ENCODE measurements around the gene RCE1. TPM values are rescaled to one million over a fixed set of nuclear protein-coding genes. Genes with fewer than 3 reads are reported as not detected.

RCE1 gene
- total RNA-seq, 2 donors from 2014 or later: 27.2 to 29.6 TPM

DNA sequence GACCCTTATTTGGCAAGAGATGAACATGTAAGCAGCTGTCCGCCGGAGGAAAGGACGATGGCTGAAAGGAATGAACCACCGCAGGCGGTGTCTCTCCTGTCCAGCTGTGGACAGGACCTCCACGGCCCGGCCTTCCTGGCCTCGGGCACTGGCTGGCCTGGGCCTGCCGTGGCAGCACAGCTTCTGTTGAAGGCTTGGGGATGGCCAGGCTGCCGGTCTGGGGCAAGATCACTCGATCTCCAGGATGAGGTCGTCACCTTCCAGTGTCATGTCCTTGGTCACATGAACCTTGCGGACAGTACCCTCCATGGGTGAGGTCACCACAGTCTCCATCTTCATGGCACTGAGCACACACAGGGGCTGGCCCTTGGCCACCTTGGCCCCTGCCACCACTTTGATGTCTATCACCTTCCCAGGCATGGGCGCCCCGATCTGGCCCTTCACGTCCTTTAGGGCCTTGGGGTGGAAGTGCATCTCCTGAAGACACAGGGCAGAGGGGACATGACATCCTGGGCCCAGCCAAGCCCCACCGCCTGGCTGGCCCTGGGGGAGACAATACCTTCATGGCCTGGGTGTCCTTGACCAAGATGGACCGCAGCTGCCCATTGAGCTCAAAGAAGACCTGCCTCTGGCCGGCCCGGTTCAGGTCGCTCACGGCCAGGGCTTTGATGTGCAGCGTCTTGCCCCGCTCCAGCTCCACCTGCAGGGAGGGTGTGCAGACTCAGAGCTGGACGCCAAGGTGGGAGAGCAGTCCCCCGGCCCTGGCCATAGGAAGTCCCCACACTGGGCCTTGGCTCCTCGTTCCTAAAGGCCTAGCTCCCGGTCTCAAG is 5.6 kb downstream of the RCE1 start:
- no peaks in the 10 kb centered on the region for H3K27me3 Mint-ChIP-seq (ENCODE audit: low read depth)
- H3K4me1 Mint-ChIP-seq (ENCODE audit: low read depth): peaks cover 23% of the 10 kb centered on the region
- H3K27ac Mint-ChIP-seq: no peak overlapping the region
- peaks cover 0 to 4% of the 10 kb centered on the region in 2 donors for H3K36me3 Mint-ChIP-seq (ENCODE audit: insufficient read depth in 2 of 2)
- H3K9me3 Mint-ChIP-seq: no peaks in the 10 kb centered on the region
- H3K4me3 Mint-ChIP-seq: no peak overlapping the region
- ATAC-seq (replicated peaks in 1 of 2) (no peak), DNase-seq (no peak)

- Mint-ChIP-seq H3K27ac (no peak overlapping the region), H3K4me1 (ENCODE audit: low read depth) (peaks cover 15% of the 10 kb centered on the region), H3K4me3 (no peak overlapping the region), H3K27me3 (ENCODE audit: low read depth) (no peaks in the 10 kb centered on the region), H3K9me3 (no peaks in the 10 kb centered on the region), H3K36me3 (ENCODE audit: insufficient read depth in 2 of 2) (peaks cover 0 to 2% of the 10 kb centered on the region in 2 donors)
- DNase-seq (no peak), ATAC-seq (replicated peaks in 1 of 2) (no peak)
These were observed 6.4 kb downstream of the RCE1 start for GRCh38 chr11:66849501-66850234.

GRCh38 chr11:66850235-66850587 is 7.0 kb downstream of the RCE1 start:
- Mint-ChIP-seq H3K36me3 (ENCODE audit: insufficient read depth in 2 of 2) (peaks cover 0 to 2% of the 10 kb centered on the region in 2 donors), H3K27me3 (ENCODE audit: low read depth) (no peaks in the 10 kb centered on the region), H3K4me1 (ENCODE audit: low read depth) (peaks cover 9% of the 10 kb centered on the region), H3K4me3 (no peak overlapping the region), H3K27ac (no peak overlapping the region), H3K9me3 (no peaks in the 10 kb centered on the region)
- DNase-seq: no peak
- no peak for ATAC-seq (replicated peaks in 1 of 2)

DNA sequence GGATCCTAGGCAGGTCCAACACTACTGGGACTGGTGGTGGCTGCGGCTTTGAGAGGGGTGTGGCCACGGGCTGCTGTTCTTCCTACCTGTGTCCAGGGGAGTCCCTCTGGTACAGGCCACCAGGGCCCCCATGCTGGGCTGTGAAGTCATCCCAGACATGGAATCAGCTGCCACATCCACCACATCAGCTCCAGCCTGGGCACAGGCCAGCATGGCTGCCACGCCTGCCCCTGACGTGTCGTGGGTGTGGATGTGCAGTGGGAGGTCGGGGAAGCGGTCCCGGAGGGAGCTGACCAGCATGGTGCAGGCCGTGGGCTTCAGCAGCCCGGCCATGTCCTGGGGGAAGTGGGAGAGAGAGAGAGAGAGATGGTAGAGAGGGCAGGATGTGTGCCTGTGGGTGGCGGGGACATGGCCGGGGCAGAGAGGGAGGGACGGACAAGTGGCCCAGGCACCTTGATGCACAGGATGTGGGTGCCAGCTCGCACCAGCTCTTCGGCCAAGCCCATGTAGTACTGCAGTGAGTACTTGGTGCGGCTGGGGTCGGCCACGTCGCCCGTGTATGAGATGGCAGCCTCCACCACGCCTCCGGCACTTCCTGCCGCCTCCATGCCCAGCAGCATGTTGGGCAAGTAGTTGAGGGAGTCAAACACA is 7.5 kb downstream of the RCE1 start:
- no peaks in the 10 kb centered on the region for H3K9me3 Mint-ChIP-seq
- ATAC-seq (replicated peaks in 1 of 2) (no peak), DNase-seq (no peak)
- H3K4me3 Mint-ChIP-seq: no peak overlapping the region
- H3K4me1 Mint-ChIP-seq (ENCODE audit: low read depth): peaks cover 9% of the 10 kb centered on the region
- H3K36me3 Mint-ChIP-seq (ENCODE audit: insufficient read depth in 2 of 2): no peaks in the 10 kb centered on the region
- H3K27me3 Mint-ChIP-seq (ENCODE audit: low read depth): no peaks in the 10 kb centered on the region
- H3K27ac Mint-ChIP-seq: no peak overlapping the region

DNA sequence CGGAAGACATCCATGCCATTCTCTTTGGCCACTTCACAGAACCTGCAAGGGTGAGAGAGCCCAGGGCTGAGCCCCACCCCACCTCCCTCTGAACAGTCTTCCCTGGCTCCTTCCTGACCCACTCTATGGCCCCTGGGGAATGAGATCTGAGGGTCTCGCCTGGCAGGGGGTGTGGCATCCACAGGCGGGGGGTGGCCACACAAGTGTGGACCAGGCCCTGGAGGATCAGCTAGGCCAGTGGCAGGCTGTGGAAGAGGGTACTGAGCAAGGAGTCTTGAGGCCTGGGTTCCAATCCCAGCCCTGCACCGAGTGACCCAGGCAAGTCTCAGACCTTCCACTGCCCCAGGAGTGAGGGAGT is 8.0 kb downstream of the RCE1 start:
- Mint-ChIP-seq H3K9me3 (no peaks in the 10 kb centered on the region), H3K27ac (no peak overlapping the region), H3K27me3 (ENCODE audit: low read depth) (no peaks in the 10 kb centered on the region), H3K4me3 (no peak overlapping the region), H3K36me3 (ENCODE audit: insufficient read depth in 2 of 2) (no peaks in the 10 kb centered on the region), H3K4me1 (ENCODE audit: low read depth) (peaks cover 9% of the 10 kb centered on the region)
- ATAC-seq (replicated peaks in 1 of 2) (no peak), DNase-seq (no peak)

GRCh38 chr11:66851698-66852465 is 8.6 kb downstream of the RCE1 start:
- no peak for ATAC-seq (replicated peaks in 1 of 2)
- peak overlapping the region in 1 of 2 donors; percentile 6 for H3K4me3 Mint-ChIP-seq
- H3K4me1 Mint-ChIP-seq (ENCODE audit: low read depth): peaks cover 9% of the 10 kb centered on the region
- peak overlapping the region; percentile 61 for H3K27ac Mint-ChIP-seq
- H3K36me3 Mint-ChIP-seq (ENCODE audit: insufficient read depth in 2 of 2): peaks cover 0 to 1% of the 10 kb centered on the region in 2 donors
- no peaks in the 10 kb centered on the region for H3K27me3 Mint-ChIP-seq (ENCODE audit: low read depth)
- DNase-seq: peak; percentile 36 to 40
- no peaks in the 10 kb centered on the region for H3K9me3 Mint-ChIP-seq

DNA sequence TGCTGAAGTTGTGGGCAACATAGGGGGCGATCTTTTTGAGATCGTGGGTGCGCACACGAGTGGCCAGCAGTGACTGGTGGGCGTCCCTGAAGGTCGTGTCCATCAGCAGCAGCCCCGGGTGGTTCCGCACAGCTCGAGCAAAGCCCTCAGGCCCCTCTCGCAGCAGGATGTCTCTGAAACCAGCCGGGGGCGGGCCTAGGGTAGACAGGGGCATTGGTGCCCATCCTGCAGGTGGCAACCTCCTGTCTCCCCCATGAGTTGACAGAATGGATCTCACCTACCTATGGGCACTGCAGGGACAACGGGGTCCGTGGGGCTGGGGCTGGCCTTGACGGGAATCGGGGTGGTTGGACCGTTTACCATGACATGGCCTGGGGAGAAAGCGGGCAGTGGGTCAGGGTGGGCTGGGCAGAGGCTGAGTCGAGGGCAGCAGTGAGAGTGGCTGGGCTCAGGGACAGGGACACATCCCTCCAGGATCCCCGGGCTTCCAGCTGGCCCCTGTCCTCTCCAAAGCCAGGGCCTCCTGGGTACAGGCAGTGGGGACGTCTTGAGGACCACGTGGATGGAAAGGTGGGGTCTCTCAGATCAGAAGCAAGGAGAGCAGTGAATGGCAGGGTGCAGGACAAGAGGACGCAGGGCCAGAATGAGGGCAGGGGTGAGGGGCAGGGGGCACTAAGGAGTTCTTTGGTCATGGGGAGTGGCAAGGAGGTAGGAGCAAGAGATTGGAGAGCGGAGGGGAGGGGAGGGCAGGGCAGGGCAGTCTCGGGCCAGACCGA is 9.4 kb downstream of the RCE1 start:
- peaks cover 9% of the 10 kb centered on the region for H3K4me1 Mint-ChIP-seq (ENCODE audit: low read depth)
- DNase-seq: no peak
- H3K36me3 Mint-ChIP-seq (ENCODE audit: insufficient read depth in 2 of 2): peaks cover 0 to 1% of the 10 kb centered on the region in 2 donors
- no peaks in the 10 kb centered on the region for H3K27me3 Mint-ChIP-seq (ENCODE audit: low read depth)
- no peak overlapping the region for H3K4me3 Mint-ChIP-seq
- ATAC-seq (replicated peaks in 1 of 2): no peak
- no peaks in the 10 kb centered on the region for H3K9me3 Mint-ChIP-seq
- H3K27ac Mint-ChIP-seq: no peak overlapping the region

DNA sequence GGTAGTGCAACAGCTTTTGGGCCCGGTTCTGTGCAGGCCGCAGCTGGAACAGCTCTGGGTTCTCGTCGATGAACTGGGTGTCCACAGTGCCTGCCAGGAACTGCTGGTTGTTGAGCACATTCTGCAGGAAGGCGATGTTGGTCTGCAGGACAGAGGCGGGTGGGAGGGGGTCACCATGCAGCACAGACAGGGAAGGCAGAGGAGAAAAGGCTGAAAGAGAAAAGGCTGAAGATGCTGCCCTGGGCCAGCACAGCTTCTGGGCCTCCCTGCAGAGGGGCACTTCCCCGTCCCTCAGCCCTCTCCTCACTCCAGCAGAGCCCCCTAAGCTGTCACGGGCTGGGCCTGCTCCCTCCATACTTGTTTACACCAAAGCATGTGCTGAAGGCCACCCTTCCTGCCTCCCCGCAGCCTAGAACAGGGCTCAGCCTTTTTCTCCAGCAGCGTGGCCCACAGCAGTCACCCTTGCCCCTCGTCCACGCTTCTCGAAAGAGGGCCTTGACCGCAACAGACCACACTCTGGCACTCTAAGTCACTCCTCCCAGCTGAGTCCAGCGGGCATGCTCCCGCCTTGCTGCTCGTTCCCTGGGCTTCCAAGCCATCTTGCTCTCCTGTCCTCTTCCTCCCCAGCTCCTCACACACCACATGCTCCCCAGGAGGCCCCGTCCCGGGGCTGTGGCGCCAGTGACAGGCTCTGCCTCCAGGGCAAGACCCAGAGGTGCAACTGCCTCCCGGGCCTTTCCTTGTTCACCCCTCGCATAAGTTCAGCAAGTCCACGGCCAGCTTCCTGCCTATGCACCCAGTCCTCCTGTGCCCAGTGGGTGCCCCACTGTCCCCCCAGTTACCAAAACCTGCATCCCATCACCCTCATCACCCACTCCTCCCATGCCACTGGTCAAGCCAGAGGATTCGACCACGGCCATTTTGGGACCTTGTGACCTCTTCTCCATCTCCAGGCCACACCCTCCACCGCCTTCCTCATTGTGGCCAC is 10.3 kb downstream of the RCE1 start:
- Mint-ChIP-seq H3K4me1 (ENCODE audit: low read depth) (peaks cover 9% of the 10 kb centered on the region), H3K9me3 (no peaks in the 10 kb centered on the region), H3K36me3 (ENCODE audit: insufficient read depth in 2 of 2) (peaks cover 0 to 1% of the 10 kb centered on the region in 2 donors), H3K27me3 (ENCODE audit: low read depth) (no peaks in the 10 kb centered on the region), H3K4me3 (no peak overlapping the region), H3K27ac (no peak overlapping the region)
- DNase-seq: no peak
- ATAC-seq (replicated peaks in 1 of 2): no peak

- no peak for ATAC-seq (replicated peaks in 1 of 2)
- H3K36me3 Mint-ChIP-seq (ENCODE audit: insufficient read depth in 2 of 2): peaks cover 0 to 1% of the 10 kb centered on the region in 2 donors
- peaks cover 9% of the 10 kb centered on the region for H3K4me1 Mint-ChIP-seq (ENCODE audit: low read depth)
- H3K9me3 Mint-ChIP-seq: no peaks in the 10 kb centered on the region
- H3K27ac Mint-ChIP-seq: no peak overlapping the region
- H3K4me3 Mint-ChIP-seq: no peak overlapping the region
- H3K27me3 Mint-ChIP-seq (ENCODE audit: low read depth): no peaks in the 10 kb centered on the region
- DNase-seq: no peak
These were observed 11.0 kb downstream of the RCE1 start for GRCh38 chr11:66854231-66854661.

- peaks cover 9% of the 10 kb centered on the region for H3K4me1 Mint-ChIP-seq (ENCODE audit: low read depth)
- no peaks in the 10 kb centered on the region for H3K9me3 Mint-ChIP-seq
- H3K4me3 Mint-ChIP-seq: peak overlapping the region; percentile 84 to 95
- ATAC-seq (replicated peaks in 1 of 2) (no peak), DNase-seq (no peak)
- H3K27ac Mint-ChIP-seq: no peak overlapping the region
- H3K27me3 Mint-ChIP-seq (ENCODE audit: low read depth): no peaks in the 10 kb centered on the region
- peaks cover 0 to 1% of the 10 kb centered on the region in 2 donors for H3K36me3 Mint-ChIP-seq (ENCODE audit: insufficient read depth in 2 of 2)
These were observed 11.5 kb downstream of the RCE1 start for GRCh38 chr11:66854729-66855211.

Measured in activated T-cell treated with anti-CD3 and anti-CD28 coated beads, Interleukin-2, amount 50 U/mL, for 72 hours (primary cell).